HG02678 (cell line): ENCODE measurements around the gene TDRD10.

Experiments used
- ATAC-seq: cut with Tn5 transposase; IDR thresholded peaks from one replicate; pipeline ENCODE4 v1.9.1; 2021; ENCODE audit warnings: mild to moderate bottlenecking, moderate library complexity; ENCODE audit not compliant: unreplicated experiment

The TDRD10 gene, protein sequence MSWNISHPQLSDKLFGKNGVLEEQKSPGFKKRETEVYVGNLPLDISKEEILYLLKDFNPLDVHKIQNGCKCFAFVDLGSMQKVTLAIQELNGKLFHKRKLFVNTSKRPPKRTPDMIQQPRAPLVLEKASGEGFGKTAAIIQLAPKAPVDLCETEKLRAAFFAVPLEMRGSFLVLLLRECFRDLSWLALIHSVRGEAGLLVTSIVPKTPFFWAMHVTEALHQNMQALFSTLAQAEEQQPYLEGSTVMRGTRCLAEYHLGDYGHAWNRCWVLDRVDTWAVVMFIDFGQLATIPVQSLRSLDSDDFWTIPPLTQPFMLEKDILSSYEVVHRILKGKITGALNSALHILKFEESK

DNA sequence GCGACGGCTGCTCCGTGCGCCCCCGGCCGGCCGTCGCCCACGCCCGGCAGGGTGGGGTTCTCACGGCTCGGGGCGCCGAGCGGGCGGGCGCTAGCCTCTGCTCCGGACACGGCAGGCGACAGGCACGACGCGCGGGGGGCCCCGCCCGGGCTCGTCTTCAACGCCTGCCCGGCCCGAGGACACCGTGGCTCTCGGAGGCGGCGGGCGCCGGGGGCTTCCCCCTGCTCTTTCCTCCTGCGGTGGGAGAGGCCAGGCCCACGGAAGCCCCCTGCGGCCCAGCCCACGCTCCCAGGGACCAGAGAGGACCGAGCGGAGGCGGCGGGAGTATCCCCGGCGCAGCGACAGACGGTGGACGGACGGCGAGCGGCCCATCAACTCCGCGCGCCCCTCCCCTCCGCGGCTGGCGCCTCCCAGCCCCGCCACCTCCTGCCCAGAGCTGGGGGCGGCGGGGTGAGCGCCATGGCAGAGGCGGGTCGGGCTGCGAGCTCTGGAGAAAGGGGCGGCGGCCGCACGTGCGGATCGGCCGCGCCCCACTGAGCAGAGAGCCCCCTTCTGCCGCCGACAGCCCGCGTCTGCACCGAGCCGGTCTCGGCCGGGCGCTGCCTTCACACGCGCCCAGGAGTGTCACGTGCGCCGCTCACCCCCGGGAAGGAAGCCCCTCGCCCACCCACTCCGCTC is at the start of gene TDRD10, which contains the start of gene SHE:
Gene TDRD10 (plus strand): TSS at position 154 of the 678 bp plus-strand sequence. CDS start 4,685 bp downstream, outside the sequence.
Gene SHE (minus strand): TSS at position 347 of the 678 bp plus-strand sequence. CDS start 386 bp downstream, outside the sequence.
- no peak for ATAC-seq

DNA sequence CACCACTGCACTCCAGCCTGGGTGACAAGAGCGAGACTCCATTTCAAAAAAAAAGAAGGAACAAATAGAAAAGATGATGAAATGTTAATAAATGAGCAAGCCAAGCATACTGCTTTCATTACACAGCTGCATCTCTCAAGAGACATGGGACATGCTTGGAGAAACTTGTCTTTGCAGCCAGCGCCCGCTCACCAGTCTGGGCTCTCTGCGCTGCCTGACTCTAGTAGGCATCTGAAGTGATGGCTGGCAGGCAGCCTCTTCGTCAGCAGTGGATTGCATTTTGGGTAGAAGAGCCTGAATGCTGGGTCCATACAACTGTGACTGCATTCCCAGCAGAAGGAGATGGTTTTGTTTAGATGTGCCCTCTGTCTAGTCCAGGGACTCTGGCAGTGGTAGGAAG is 48.9 kb upstream of the TDRD10 start:
- ATAC-seq: no peak

DNA sequence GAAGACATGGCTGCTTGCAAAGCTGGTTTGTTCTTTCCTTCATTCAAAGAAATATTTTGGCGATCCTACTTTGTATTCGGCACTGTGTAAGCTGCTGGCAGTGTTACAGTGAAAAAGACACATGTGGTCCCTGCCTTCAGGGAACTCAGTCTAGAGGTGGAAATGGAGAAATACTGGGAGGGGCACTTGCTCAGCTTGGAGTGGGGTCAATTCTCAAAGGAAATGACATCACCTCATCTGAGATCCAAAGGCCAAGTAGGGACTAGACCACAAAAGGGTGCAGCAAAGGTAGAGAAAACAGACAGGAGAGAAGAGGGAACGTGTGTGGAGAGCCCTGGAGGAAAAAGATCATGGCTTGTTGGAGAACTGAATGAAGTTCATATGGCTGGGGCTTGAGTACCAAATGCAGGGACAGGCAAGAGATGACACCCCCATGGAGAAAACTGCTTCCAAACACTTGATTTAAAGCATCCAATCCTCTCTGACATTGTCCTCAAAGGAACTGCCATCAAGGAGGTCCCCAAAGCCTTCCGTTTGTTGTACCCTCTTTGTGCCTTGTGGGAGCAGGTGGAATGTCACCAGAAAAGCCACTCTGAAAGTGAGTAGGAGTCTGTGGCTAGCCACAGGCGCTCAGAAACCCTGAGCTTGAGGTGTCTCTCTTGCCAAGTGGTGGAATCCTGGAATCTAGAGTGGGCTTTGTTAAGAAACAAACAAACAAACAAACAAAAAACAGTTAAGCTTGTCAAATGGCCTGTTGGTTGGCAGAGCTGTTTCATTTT is 48.3 kb upstream of the TDRD10 start:
- ATAC-seq: no peak

DNA sequence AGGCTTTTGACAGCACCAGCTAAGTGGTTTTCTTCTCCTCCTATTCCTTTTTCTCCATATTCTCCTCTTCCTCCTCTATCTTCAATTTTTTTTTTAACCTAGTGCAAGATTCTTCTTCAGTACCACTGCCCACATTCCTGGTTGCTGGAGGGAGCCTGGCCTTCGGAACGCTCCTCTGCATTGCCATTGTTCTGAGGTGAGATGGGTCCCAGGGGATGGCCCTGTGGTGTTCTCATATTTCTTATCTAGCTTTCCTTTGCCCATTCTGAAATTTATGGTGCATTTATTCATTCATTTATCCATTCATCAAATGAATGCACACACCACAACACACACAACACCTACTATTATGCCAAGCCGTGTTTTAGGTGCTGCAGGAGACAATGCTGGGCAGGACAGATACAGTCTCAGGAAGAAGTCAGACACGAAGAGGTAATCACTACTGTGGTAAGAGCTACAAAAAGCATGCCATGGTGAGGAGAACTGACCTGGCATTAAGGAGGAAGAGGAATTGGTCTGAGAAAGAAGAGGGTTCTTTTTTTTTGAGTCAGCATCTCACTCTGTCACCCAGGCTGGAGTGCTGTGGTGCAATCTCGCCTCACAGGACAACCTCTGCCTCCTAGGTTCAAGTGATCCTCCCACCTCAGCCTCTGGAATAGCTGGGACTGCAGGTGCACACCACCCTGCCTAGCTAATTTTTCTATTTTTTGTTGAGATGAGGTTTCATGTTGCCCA is 47.5 kb upstream of the TDRD10 start:
- no peak for ATAC-seq

DNA sequence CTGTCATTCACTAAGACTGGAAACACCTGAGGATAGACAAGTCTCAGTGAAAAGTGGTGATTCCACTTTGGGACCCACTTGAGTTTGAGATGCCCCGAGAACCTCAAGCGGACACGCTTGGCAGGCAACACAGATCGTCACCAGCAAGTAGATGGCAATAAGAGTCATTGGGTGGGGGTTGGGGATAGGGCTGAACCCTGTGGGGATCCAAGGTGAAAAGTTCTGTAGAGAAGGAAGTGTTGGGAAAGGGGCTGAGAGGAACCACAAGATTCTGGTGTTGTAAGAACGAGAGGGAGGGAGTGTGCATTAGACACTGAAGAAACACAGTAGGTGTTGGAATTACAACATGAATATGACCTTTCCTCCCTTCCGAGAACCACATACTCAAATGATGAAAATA is 45.4 kb upstream of the TDRD10 start:
- no peak for ATAC-seq

DNA sequence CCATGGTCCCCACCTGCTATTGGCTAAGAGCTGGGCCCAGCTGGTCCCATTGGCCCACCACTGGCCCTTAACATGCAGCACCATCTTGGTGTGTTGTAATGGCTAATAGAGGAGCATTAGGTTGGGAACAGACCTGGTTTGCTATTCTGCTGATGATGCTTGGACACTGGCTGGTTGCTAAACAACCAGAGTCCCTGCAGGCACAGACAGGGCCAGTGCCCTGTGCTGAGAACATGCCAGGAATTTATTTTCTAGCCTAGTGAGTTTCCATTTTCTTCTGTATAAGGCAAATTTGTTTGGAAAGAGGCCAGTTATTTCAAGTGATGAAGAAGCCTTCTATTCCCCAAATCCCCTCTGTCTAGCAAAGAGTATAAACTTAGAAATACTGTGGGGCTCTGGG is 42.9 kb upstream of the TDRD10 start:
- no peak for ATAC-seq

DNA sequence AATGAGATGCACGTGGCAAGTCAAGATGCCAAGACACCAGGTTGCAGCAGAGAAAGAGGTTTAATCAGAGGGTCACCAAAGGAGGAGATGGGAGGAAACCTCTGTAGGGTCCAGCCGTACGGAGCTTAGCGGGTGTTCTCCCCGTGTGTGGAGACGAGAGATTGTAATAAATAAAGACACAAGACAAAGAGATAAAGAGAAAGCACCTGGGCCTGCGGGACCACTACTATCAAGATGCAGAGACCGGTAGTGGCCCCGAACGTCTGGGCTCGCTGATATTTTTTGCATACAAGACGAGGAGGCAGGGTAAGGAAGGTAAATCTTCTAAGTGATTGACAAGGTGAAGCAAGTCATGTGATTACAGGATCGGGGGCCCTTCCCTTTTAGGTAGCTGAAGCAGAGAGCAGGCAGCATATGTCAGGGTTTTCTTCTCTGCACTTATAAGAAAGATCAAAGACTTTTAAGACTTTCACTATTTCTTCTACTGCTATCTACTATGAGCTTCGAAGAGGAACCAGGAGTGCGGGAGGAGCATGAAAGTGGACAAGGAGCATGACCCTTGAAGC is 41.2 kb upstream of the TDRD10 start:
- ATAC-seq: no peak

DNA sequence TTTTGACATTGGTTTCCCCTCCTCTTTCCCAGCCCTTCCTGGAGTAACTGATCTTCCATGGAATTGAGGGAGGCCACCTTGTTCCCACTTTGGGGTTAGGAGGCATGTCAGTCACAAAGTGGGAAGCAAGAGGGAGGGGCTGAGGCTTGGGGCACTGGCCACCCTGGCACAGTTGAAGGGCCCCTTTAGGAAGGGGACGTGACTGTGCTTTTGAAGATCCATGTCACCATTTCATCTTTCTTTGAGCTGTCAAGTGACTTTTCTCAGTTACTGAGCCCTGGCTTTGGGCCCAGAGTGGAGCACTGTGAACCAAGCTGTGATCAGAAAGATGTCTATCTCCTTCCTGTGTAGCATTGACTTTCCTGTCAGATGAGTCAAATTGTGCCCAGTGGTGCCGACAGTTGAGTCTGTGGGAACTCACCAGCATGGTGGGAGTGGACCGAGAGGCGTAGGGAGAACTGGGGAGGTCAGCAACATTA is 38.5 kb upstream of the TDRD10 start:
- ATAC-seq: no peak

DNA sequence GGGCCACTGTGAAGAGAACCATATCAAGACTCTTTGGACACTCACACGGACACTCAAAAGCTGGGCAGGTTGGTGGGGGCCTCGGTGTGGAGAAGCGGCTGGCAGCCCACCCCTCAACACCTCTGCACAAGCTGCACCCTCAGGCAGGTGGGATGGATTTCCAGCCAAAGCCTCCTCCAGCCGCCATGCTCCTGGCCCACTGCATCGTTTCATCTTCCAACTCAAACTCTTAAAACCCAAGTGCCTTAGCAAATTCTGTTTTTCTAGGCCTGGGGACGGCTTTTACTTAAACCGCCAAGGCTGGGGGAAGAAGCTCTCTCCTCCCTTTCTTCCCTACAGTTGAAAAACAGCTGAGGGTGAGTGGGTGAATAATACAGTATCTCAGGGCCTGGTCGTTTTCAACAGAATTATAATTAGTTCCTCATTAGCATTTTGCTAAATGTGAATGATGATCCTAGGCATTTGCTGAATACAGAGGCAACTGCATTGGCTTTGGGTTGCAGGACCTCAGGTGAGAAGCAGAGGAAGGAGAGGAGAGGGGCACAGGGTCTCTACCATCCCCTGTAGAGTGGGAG is 36.3 kb upstream of the TDRD10 start:
- ATAC-seq: no peak

DNA sequence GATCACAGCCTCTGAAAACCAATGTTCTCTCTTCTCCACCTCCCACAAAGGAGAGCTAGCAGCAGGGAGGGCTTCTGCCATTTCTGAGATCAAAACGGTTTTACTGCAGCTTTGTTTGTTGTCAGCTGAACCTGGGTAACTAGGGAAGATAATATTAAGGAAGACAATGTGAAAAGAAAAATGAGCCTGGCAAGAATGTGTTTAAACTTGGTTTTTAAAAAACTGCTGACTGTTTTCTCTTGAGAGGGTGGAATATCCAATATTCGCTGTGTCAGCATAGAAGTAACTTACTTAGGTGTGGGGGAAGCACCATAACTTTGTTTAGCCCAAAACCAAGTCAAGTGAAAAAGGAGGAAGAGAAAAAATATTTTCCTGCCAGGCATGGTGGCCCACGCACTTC is 35.8 kb upstream of the TDRD10 start:
- no peak for ATAC-seq

DNA sequence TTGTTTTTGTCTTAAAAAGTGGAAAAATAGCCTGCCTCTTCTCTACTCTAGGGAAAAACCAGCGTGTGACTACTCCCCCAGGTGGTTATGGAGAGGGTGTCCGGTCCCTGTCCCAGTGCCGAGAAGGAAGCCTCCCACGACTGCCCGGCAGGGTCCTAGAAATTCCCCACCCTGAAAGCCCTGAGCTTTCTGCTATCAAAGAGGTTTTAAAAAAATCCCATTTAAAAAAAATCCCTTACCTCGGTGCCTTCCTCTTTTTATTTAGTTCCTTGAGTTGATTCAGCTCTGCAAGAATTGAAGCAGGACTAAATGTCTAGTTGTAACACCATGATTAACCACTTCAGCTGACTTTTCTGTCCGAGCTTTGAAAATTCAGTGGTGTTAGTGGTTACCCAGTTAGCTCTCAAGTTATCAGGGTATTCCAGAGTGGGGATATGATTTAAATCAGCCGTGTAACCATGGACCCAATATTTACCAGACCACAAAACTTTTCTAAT is 35.0 kb upstream of the TDRD10 start:
- ATAC-seq: no peak

DNA sequence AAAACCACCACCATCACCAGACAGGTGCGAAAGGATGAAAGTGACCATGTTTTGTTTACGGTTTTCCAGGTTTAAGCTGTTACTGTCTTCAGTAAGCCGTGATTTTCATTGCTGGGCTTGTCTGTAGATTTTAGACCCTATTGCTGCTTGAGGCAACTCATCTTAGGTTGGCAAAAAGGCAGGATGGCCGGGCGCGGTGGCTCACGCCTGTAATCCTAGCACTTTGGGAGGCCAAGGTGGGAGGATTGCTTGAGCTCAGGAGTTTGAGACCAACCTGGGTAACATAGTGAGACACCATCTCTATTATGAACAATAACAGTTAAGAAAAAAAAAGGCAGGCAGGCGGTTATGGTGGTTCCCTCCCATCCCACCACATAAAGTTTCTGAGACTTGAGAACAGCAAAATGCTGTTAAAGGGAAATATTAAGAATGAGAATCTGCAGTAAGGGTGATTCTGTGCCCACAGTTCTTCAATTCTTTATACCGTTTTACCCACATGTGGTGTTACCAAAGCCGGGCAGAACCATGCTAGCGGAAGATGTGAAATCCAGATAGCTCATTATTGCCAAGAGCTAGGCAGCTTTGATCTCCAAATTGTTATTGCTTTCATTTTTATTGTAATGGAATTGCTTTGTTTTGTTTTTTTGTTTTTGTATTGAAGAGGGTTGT is 34.5 kb upstream of the TDRD10 start:
- no peak for ATAC-seq

DNA sequence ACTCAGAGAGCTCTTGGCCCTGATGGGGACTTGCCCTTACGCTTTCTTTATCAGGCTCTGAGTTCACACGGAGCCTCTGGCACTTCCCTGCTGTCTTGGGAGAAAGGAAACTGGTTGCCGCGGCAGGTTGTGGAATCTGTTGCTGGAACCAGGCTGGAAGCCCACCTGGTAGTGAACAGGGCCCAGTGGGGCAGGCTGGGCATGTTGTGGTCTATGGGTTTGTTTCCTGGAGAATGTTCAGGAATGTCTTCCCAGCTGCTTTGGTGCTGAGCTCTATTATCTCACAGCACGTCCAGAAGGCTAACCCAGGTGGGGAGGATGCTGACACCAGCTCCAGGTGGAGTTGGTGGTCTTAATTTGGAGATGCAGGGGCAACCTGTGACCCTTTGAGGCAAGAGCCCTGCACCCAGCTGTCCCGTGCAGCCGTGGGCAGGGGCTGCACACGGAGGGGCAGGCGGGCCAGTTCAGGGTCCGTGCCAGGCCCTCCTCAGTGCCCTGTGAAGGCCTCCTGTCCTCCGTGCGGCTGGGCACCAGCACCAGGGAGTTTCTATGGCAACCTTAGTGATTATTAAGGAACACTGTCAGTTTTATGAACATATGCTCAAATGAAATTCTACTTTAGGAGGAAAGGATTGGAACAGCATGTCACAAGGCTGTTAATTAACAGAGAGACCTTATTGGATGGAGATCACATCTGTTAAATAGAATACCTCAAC is 33.3 kb upstream of the TDRD10 start:
- no peak for ATAC-seq

DNA sequence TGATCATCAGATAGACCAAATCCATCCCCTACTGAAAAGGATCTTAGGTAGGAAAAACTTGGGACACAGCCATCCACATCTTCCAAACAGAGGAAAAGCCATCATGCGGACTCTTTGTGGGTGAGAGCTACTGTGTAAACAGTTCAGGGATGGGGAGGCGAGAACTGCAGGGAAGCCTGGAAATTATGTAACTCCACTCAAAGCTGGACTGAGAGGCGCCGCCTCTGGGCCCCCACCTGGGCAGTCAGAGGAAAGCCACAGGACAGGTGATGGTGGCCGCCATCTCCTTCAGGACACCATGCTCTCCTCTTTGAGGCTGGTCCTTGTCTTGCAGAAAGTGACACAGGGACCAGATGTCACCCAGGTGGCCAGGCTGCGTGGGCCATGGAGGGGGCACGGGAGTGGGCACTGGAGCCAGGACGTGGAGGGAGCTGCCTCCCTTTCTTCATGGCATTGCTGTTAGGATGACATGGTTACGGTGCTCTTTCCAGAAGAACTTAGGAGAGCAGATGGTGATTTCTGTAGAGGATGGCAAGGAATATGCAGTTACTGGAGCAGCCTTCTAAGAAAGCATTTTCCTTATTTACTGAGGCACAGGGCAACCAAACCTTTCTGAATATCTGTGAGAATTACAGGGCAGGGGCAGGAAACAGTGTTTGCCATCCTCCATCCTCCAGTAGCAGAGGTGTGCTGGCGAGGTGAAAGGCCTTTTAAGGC is 32.0 kb upstream of the TDRD10 start:
- ATAC-seq: no peak

DNA sequence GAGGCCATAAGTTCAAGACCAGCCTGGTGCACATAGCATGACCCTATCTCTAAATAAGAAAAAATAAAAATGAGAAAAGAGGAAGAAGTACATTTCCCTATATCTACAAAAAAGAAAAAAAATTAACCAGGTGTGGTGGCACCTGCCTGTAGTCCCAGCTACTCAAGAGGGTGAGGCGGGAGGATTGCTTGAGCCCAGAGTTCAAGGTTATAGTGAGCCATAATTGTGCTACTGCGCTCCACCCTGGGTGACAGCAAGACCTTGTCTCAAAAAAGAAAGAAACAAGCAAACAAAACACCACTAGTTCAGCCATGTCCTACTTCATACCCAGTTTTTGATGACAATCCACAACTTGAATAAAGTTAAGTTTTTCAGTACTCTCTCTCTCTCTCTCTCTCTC is 30.7 kb upstream of the TDRD10 start:
- ATAC-seq: no peak

DNA sequence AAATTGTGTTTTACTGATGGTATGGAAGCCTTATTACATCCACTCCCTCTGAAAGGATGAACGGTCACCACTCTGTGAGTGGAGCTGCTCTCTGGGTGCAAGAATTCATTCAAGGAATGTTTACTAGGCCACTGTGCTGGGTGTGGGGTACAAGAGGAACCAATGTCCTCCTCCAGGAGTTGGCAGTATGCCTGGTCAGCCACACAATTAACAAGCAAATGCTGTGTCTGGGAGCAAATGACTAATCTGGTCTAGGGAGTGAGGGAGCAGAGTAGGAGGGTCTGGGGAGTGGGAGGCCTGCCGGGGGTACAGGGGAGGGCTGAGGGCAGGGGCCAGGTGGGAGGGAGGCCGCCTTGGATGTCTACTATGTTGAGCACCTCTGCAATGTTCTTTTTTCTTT is 27.2 kb upstream of the TDRD10 start:
- ATAC-seq: no peak

DNA sequence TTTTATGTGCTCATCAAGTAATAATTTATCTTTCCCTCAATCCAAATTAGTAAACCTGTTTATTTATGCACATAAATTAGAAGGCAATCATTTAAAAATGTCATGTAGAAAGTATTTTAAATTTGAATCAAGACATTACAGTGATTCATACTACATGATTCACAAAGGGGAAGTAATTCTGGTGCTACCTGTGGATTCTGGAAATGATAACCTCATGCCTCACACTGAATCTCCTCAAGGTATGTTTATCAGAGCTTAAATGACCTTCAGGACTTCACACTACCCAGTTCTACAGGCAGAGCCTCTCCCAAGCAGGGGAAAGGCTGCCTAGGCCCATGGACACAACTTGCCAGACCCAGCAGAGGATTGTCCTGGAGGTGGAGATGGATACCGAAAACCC is 25.2 kb upstream of the TDRD10 start:
- no peak for ATAC-seq

DNA sequence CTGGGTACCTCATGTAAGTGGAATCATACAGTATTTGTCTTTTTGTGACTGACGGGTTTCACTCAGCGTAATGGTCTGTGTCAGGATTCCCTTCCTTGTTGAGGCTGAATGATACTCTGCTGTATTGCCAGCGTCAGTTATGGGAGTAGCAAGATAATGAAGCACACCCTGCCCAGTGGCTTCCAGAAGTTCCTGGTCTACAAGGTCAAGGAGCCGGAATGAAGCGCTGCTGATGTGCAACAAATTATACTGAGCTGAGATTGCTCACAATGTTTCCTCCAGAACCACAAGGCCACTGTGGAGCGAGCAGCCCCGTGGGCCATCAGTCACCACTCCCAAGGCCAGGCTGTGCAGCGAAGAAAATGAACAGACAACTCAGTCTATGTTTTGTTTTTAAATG is 24.0 kb upstream of the TDRD10 start:
- no peak for ATAC-seq
